Caco-2 (cell line): ENCODE measurements around the gene ZNF880. TPM values are rescaled to one million over a fixed set of nuclear protein-coding genes. Genes with fewer than 3 reads are reported as not detected.
A peak's percentile ranks its signal among the peaks of the same experiment; 100 is the strongest.

ENCODE experiments used
- BruUV-seq: library from RNA; stranded (reverse); fragments of 400-500 nt; replicated peaks from 2 replicates; lab custom pipeline; 2021; lab: Mats Ljungman, UMichigan
- CTCF ChIA-PET: fragments of 300-600 bp; sonication (Branson Sonifier 250); formaldehyde crosslinking; loops from one replicate; lab custom pipeline; 2022; ENCODE audit warnings: antibody characterized with exemption; lab: Charles Lee
- POLR2A ChIA-PET: fragments of 300-600 bp; sonication (Branson Sonifier 250); formaldehyde crosslinking; loops from one replicate; lab custom pipeline; 2022; ENCODE audit warnings: antibody characterized with exemption; lab: Charles Lee
- DNase-seq, 2 experiments: peaks; one replicate each; pipeline versions ENCODE4 v3.0.0 to v3.0.0-alpha.2; 2020 to 2022
- H3K27me3 ChIP-seq: replicated peaks from 2 replicates; pipeline ENCODE4 v1.6.0; 2011; ENCODE audit warnings: low read length; ENCODE audit not compliant: control insufficient read depth, insufficient read depth
- H3K36me3 ChIP-seq: 2 replicates; pipeline ENCODE4 v1.5.1; 2011; ENCODE audit warnings: low read length; ENCODE audit not compliant: control insufficient read depth, insufficient read depth
- H3K4me1 ChIP-seq: fragments of 250-450 bp; sonication (Bioruptor Pico); 2 replicates; pipeline ENCODE4 v1.5.1; 2020; ENCODE audit warnings: mild to moderate bottlenecking
- H3K4me3 ChIP-seq: 2 replicates; pipeline ENCODE4 v1.5.1; 2011; ENCODE audit warnings: low read depth, mild to moderate bottlenecking, control low read depth, low read length
- H3K9me3 ChIP-seq: fragments of 250-450 bp; sonication (Bioruptor Pico); 2 replicates; pipeline ENCODE4 v1.5.1; 2020; ENCODE audit warnings: mild to moderate bottlenecking, moderate library complexity
- H3K27ac Mint-ChIP-seq: one replicate; pipeline ENCODE4 v1.8.0; 2022; ENCODE audit warnings: mixed read lengths; ENCODE audit not compliant: unreplicated experiment
- H3K27me3 Mint-ChIP-seq: one replicate; pipeline ENCODE4 v1.8.0; 2022; ENCODE audit warnings: mixed read lengths; ENCODE audit not compliant: insufficient read depth, unreplicated experiment
- H3K36me3 Mint-ChIP-seq: one replicate; pipeline ENCODE4 v1.8.0; 2022; ENCODE audit warnings: mild to moderate bottlenecking, mixed read lengths; ENCODE audit not compliant: insufficient read depth, unreplicated experiment
- H3K4me1 Mint-ChIP-seq: one replicate; pipeline ENCODE4 v1.8.0; 2022; ENCODE audit warnings: low read depth, mixed read lengths; ENCODE audit not compliant: unreplicated experiment
- H3K4me3 Mint-ChIP-seq: one replicate; pipeline ENCODE4 v1.8.0; 2022; ENCODE audit warnings: mild to moderate bottlenecking, moderate library complexity, mixed read lengths; ENCODE audit not compliant: unreplicated experiment
- H3K9me3 Mint-ChIP-seq: one replicate; pipeline ENCODE4 v1.8.0; 2022; ENCODE audit warnings: mixed read lengths; ENCODE audit not compliant: unreplicated experiment
- CTCF ChIP-seq, 2 experiments: fragments of 200-600 bp in 1 of 2; IDR thresholded peaks; 1 replicate in 1 of 2; 2 replicates in 1 of 2; pipeline versions ENCODE4 v1.5.1 to v1.8.0; 2011 to 2022; ENCODE audit warnings: antibody characterized with exemption in 1 of 2, control low read depth in 1 of 2, inconsistent platforms in 1 of 2, low read depth in 1 of 2, low read length in 1 of 2, mild to moderate bottlenecking in 1 of 2, moderate library complexity in 1 of 2; ENCODE audit not compliant: insufficient read depth in 1 of 2, severe bottlenecking in 1 of 2, unreplicated experiment in 1 of 2
- intact Hi-C: fragments of 100-400 bp; cut with micrococcal nuclease; formaldehyde crosslinking; loops from one replicate; pipeline ENCODE4 v1.10.0; 2022; ENCODE audit not compliant: unreplicated experiment
- total RNA-seq: library from RNA; stranded (reverse); gene quantifications from 2 replicates; pipeline ENCODE4 v1.2.3, GENCODE V29; 2022

Gene ZNF880
- total RNA-seq, 1 experiment from 2014 or later: 2.0 TPM

DNA sequence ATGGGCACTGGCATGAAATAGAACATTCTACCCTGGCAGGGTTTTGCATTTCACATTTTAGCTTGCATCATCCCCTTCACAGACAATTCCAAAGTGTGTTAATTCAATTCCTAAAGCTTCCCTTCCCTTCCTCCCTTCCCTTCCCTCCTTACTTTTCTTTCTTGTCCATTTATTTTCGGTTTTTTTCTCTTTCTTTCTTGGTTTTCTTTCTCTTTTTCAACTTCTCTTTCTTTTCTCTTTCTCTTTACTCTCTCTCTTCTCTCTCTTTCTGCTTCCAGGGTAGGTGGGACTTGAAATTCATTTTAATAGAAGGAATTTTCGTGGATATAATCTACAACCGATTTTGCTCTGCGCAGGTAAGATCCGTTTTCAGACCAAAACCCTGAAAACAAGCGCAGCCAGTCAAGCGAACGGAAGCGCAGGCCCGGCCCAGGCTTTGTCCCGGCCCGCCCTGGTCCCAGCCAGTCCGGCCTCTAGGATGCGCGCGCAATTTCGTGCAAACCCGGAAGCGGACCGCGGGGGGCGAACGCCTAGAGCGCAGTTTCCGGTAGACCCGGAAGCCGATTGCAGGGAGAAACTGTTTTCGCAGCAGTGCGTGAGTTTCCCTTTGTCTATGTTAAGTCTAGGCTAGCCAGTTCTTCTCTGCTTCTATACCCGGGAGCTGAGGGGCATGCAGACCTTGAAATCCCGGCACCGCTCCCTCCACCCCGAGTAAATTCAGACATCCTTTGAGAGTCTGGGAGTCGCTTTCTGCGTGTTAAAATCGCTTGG is 27.8 kb downstream of the ZNF880 start, which contains the start of gene ZNF528:
Gene ZNF528, plus strand, starts transcription at position 540 of the 771 bp plus-strand sequence. CDS start 4,165 bp downstream, outside the sequence.
- Mint-ChIP-seq H3K27me3 (peaks cover 3% of the 10 kb centered on the region), H3K27ac (peak within 1 kb of the TSS; percentile 88), H3K36me3 (peaks cover 20% of the 10 kb centered on the region), H3K9me3 (peaks cover 50% of the 10 kb centered on the region), H3K4me3 (peak within 1 kb of the TSS; percentile 71), H3K4me1 (peaks cover 7% of the 10 kb centered on the region)
- Histone ChIP-seq H3K36me3 (no peaks in the 10 kb centered on the region), H3K27me3 (no peaks in the 10 kb centered on the region), H3K9me3 (peaks cover 47% of the 10 kb centered on the region), H3K4me3 (peak within 1 kb of the TSS; percentile 66), H3K4me1 (no peaks in the 10 kb centered on the region)
- DNase-seq: peak; percentile 91 to 93
- POLR2A ChIA-PET: no interaction called here
- TSS peak; percentile 35 for BruUV-seq
- CTCF ChIA-PET: no interaction called here
- no peak for TF ChIP-seq CTCF (IDR thresholded peaks at IDR 0.05; ENCODE audit: insufficient read depth in 1 of 2, low read depth in 1 of 2, low read length in 1 of 2, severe bottlenecking in 1 of 2, unreplicated experiment in 1 of 2)
- intact Hi-C loops: loop anchor here (5.0 kb wide), 1 partner anchor 130 kb away; the partner anchor contains the start of gene ZNF808

DNA sequence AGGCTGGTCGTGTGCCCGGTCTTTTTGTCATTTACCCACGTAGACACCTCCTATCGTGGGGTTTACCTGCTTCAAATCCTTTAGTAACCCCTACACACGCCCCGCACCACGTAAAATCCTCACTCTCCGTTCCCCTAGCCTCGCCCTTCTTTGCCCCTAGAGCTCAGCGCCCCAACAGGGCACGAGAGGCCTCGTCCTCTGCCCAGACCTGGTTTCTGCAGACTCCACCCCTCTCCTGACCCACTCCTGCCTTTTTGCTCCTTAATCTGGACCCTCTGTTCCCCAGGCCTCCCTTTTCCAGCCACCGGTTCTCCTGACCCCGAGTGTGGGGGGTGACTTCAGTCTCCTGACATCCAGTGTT is 28.3 kb downstream of the ZNF880 start:
- POLR2A ChIA-PET: no interaction called here
- TSS peak; percentile 43 for BruUV-seq
- DNase-seq: no peak
- intact Hi-C loops: loop anchor here (5.0 kb wide), 1 partner anchor 129 kb away; the partner anchor contains the start of gene ZNF808
- H3K4me3 Mint-ChIP-seq: peak overlapping the region; percentile 71
- H3K36me3 Mint-ChIP-seq: peaks cover 22% of the 10 kb centered on the region
- no peak for TF ChIP-seq CTCF (IDR thresholded peaks at IDR 0.05; ENCODE audit: insufficient read depth in 1 of 2, low read depth in 1 of 2, low read length in 1 of 2, severe bottlenecking in 1 of 2, unreplicated experiment in 1 of 2)
- no peaks in the 10 kb centered on the region for H3K27me3 ChIP-seq
- no peaks in the 10 kb centered on the region for H3K36me3 ChIP-seq
- peaks cover 45% of the 10 kb centered on the region for H3K9me3 Mint-ChIP-seq
- CTCF ChIA-PET: no interaction called here
- peaks cover 7% of the 10 kb centered on the region for H3K4me1 Mint-ChIP-seq
- peak overlapping the region; percentile 66 for H3K4me3 ChIP-seq
- no peaks in the 10 kb centered on the region for H3K4me1 ChIP-seq
- peaks cover 47% of the 10 kb centered on the region for H3K9me3 ChIP-seq
- peak overlapping the region; percentile 88 for H3K27ac Mint-ChIP-seq
- peaks cover 3% of the 10 kb centered on the region for H3K27me3 Mint-ChIP-seq

DNA sequence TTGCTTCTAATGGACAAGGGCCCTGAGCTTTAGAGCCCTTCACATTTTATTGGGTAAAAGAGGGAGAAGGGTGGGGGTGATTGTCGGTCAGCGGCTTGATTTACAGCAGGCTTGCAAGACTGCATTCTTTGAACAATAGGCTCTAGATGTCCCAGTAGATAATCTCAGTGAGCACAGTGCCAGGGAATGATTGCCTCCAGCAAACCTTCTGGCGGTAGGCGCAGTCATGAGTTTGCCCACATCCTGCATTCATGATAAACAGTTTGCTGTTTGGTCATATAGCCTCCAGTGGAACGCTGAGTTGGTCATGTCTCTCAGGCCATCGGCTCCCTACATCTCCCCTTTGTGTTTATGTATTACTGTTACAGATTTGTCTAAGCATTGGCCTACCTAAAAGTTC is 40.6 kb downstream of the ZNF880 start:
- intact Hi-C loops: no loop called here
- ChIA-PET CTCF (no interaction called here), POLR2A (no interaction called here)
- no peak for TF ChIP-seq CTCF (IDR thresholded peaks at IDR 0.05; ENCODE audit: insufficient read depth in 1 of 2, low read depth in 1 of 2, low read length in 1 of 2, severe bottlenecking in 1 of 2, unreplicated experiment in 1 of 2)
- Mint-ChIP-seq H3K4me3 (no peak overlapping the region), H3K9me3 (peaks cover 42% of the 10 kb centered on the region), H3K27me3 (no peaks in the 10 kb centered on the region), H3K4me1 (no peaks in the 10 kb centered on the region), H3K27ac (no peak overlapping the region), H3K36me3 (peaks cover 5% of the 10 kb centered on the region)
- DNase-seq: no peak
- peaks cover 32% of the 10 kb centered on the region for H3K9me3 ChIP-seq
- no TSS peak for BruUV-seq
- H3K36me3 ChIP-seq: no peaks in the 10 kb centered on the region
- no peaks in the 10 kb centered on the region for H3K27me3 ChIP-seq
- H3K4me1 ChIP-seq: no peaks in the 10 kb centered on the region
- H3K4me3 ChIP-seq: no peak overlapping the region
